ENCODE measurements around the gene LPAR2.
"Not testable (repeated sequence)": the region's sequence is repeated elsewhere in the genome, so short reads cannot be mapped to it uniquely, and the experiment has no call there.

LPAR2 gene

GRCh38 chr19:19606686-19607085 is 21.3 kb downstream of the LPAR2 start:
- not testable (repeated sequence) for H3K4me3 ChIP-seq (ENCODE audit: low read length in 2 of 2); H3K23ac ChIP-seq (ENCODE audit: low read depth, low read length, poor library complexity); H2BK5ac ChIP-seq (ENCODE audit: low read length); H2BK12ac ChIP-seq (ENCODE audit: low read length); H3K27ac ChIP-seq (replicated peaks; ENCODE audit: low read length); H2AFZ ChIP-seq (ENCODE audit: low read length); H2AK5ac ChIP-seq (ENCODE audit: low read depth, low read length); H4K8ac ChIP-seq (ENCODE audit: low read depth, low read length); H3K14ac ChIP-seq (ENCODE audit: low read length); H2BK15ac ChIP-seq (ENCODE audit: low read length); H4K91ac ChIP-seq (ENCODE audit: low read depth, low read length, poor library complexity); H3K4ac ChIP-seq (ENCODE audit: low read length); H3K18ac ChIP-seq (ENCODE audit: low read length); H2BK120ac ChIP-seq (ENCODE audit: low read depth, low read length); DNase-seq (ENCODE audit: low spot score); H3K79me1 ChIP-seq (ENCODE audit: low read depth, low read length); H3K9ac ChIP-seq (ENCODE audit: low read depth, low read length, poor library complexity); H3K4me1 ChIP-seq (ENCODE audit: control insufficient read depth in 2 of 2, insufficient read depth in 1 of 2, low read depth in 1 of 2, low read length in 2 of 2); H3K9me3 ChIP-seq (replicated peaks in 1 of 2; ENCODE audit: control insufficient read depth in 2 of 2, insufficient read depth in 1 of 2, low read depth in 1 of 2, low read length in 2 of 2); H3K36me3 ChIP-seq (replicated peaks in 1 of 2; ENCODE audit: control insufficient read depth in 2 of 2, insufficient read depth in 2 of 2, low read length in 2 of 2); H3K4me2 ChIP-seq (ENCODE audit: insufficient read depth, low read length, poor library complexity, severe bottlenecking); H3K27me3 ChIP-seq (ENCODE audit: control insufficient read depth in 3 of 3, insufficient read depth in 3 of 3, low read depth in 1 of 3, low read length in 3 of 3)
- no CpG with 5 or more reads among the region's 8 CpGs for WGBS, 2 donors (ENCODE audit: extremely low coverage in 2 of 2, insufficient read length in 2 of 2, insufficient replicate concordance in 1 of 2)

GRCh38 chr19:19606021-19606420 is 22.0 kb downstream of the LPAR2 start:
- Histone ChIP-seq H2AK5ac (ENCODE audit: low read depth, low read length) (no peak overlapping the region), H3K36me3 (replicated peaks in 1 of 2; ENCODE audit: control insufficient read depth in 2 of 2, insufficient read depth in 2 of 2, low read length in 2 of 2) (peaks cover 3 to 6% of the 10 kb centered on the region in 2 donors), H4K91ac (ENCODE audit: low read depth, low read length, poor library complexity) (no peak overlapping the region), H3K27me3 (ENCODE audit: control insufficient read depth in 3 of 3, insufficient read depth in 3 of 3, low read depth in 1 of 3, low read length in 3 of 3) (no peaks in the 10 kb centered on the region), H2BK12ac (ENCODE audit: low read length) (no peak overlapping the region), H3K4me3 (ENCODE audit: low read length in 2 of 2) (no peak overlapping the region), H3K27ac (replicated peaks; ENCODE audit: low read length) (no peak overlapping the region), H3K9me3 (replicated peaks in 1 of 2; ENCODE audit: control insufficient read depth in 2 of 2, insufficient read depth in 1 of 2, low read depth in 1 of 2, low read length in 2 of 2) (no peaks in the 10 kb centered on the region), H3K4me2 (ENCODE audit: insufficient read depth, low read length, poor library complexity, severe bottlenecking) (no peak overlapping the region), H2BK5ac (ENCODE audit: low read length) (no peak overlapping the region), H3K14ac (ENCODE audit: low read length) (no peak overlapping the region), H3K79me1 (ENCODE audit: low read depth, low read length) (peaks cover 2% of the 10 kb centered on the region), H3K4ac (ENCODE audit: low read length) (no peak overlapping the region), H4K8ac (ENCODE audit: low read depth, low read length) (no peak overlapping the region), H3K9ac (ENCODE audit: low read depth, low read length, poor library complexity) (no peak overlapping the region), H2BK15ac (ENCODE audit: low read length) (no peak overlapping the region), H3K23ac (ENCODE audit: low read depth, low read length, poor library complexity) (no peak overlapping the region), H2AFZ (ENCODE audit: low read length) (no peak overlapping the region), H2BK120ac (ENCODE audit: low read depth, low read length) (no peak overlapping the region), H3K18ac (ENCODE audit: low read length) (no peak overlapping the region), H3K4me1 (ENCODE audit: control insufficient read depth in 2 of 2, insufficient read depth in 1 of 2, low read depth in 1 of 2, low read length in 2 of 2) (peaks cover 0 to 3% of the 10 kb centered on the region in 2 donors)
- WGBS, 2 donors (ENCODE audit: extremely low coverage in 2 of 2, insufficient read length in 2 of 2, insufficient replicate concordance in 1 of 2): no CpG with 5 or more reads among the region's 1 CpG
- DNase-seq (ENCODE audit: low spot score): no peak

GRCh38 chr19:19602713-19603324 is 25.2 kb downstream of the LPAR2 start:
- no peaks in the 10 kb centered on the region for H3K27me3 ChIP-seq (ENCODE audit: control insufficient read depth in 3 of 3, insufficient read depth in 3 of 3, low read depth in 1 of 3, low read length in 3 of 3)
- H3K18ac ChIP-seq (ENCODE audit: low read length): no peak overlapping the region
- peaks cover under 1 to 2% of the 10 kb centered on the region in 2 donors for H3K36me3 ChIP-seq (replicated peaks in 1 of 2; ENCODE audit: control insufficient read depth in 2 of 2, insufficient read depth in 2 of 2, low read length in 2 of 2)
- no peak overlapping the region for H3K4me3 ChIP-seq (ENCODE audit: low read length in 2 of 2)
- H2BK5ac ChIP-seq (ENCODE audit: low read length): no peak overlapping the region
- no peak overlapping the region for H3K4me2 ChIP-seq (ENCODE audit: insufficient read depth, low read length, poor library complexity, severe bottlenecking)
- no peak overlapping the region for H4K8ac ChIP-seq (ENCODE audit: low read depth, low read length)
- H2BK12ac ChIP-seq (ENCODE audit: low read length): no peak overlapping the region
- no peaks in the 10 kb centered on the region for H3K9me3 ChIP-seq (replicated peaks in 1 of 2; ENCODE audit: control insufficient read depth in 2 of 2, insufficient read depth in 1 of 2, low read depth in 1 of 2, low read length in 2 of 2)
- H3K23ac ChIP-seq (ENCODE audit: low read depth, low read length, poor library complexity): no peak overlapping the region
- DNase-seq (ENCODE audit: low spot score): no peak
- H2AFZ ChIP-seq (ENCODE audit: low read length): no peak overlapping the region
- H3K9ac ChIP-seq (ENCODE audit: low read depth, low read length, poor library complexity): no peak overlapping the region
- peaks cover 0 to 3% of the 10 kb centered on the region in 2 donors for H3K4me1 ChIP-seq (ENCODE audit: control insufficient read depth in 2 of 2, insufficient read depth in 1 of 2, low read depth in 1 of 2, low read length in 2 of 2)
- no peak overlapping the region for H2BK15ac ChIP-seq (ENCODE audit: low read length)
- WGBS, 2 donors (ENCODE audit: extremely low coverage in 2 of 2, insufficient read length in 2 of 2, insufficient replicate concordance in 1 of 2): no CpG with 5 or more reads among the region's 3 CpGs
- H2BK120ac ChIP-seq (ENCODE audit: low read depth, low read length): no peak overlapping the region
- H3K79me1 ChIP-seq (ENCODE audit: low read depth, low read length): no peaks in the 10 kb centered on the region
- no peak overlapping the region for H2AK5ac ChIP-seq (ENCODE audit: low read depth, low read length)
- H3K14ac ChIP-seq (ENCODE audit: low read length): no peak overlapping the region
- H4K91ac ChIP-seq (ENCODE audit: low read depth, low read length, poor library complexity): no peak overlapping the region
- no peak overlapping the region for H3K27ac ChIP-seq (replicated peaks; ENCODE audit: low read length)
- H3K4ac ChIP-seq (ENCODE audit: low read length): no peak overlapping the region

GRCh38 chr19:19602136-19602712 is 25.8 kb downstream of the LPAR2 start:
- no CpG with 5 or more reads among the region's 9 CpGs for WGBS, 2 donors (ENCODE audit: extremely low coverage in 2 of 2, insufficient read length in 2 of 2, insufficient replicate concordance in 1 of 2)
- no peak overlapping the region for H2BK15ac ChIP-seq (ENCODE audit: low read length)
- H3K18ac ChIP-seq (ENCODE audit: low read length): no peak overlapping the region

More at GRCh38 chr19:19602136-19602712, 25.8 kb downstream of the LPAR2 start:
- Histone ChIP-seq H3K79me1 (ENCODE audit: low read depth, low read length) (no peaks in the 10 kb centered on the region), H2BK120ac (ENCODE audit: low read depth, low read length) (no peak overlapping the region), H3K9ac (ENCODE audit: low read depth, low read length, poor library complexity) (no peak overlapping the region), H3K9me3 (replicated peaks in 1 of 2; ENCODE audit: control insufficient read depth in 2 of 2, insufficient read depth in 1 of 2, low read depth in 1 of 2, low read length in 2 of 2) (no peaks in the 10 kb centered on the region), H3K4me3 (ENCODE audit: low read length in 2 of 2) (no peak overlapping the region), H2BK5ac (ENCODE audit: low read length) (no peak overlapping the region), H3K14ac (ENCODE audit: low read length) (no peak overlapping the region), H3K4ac (ENCODE audit: low read length) (no peak overlapping the region), H2BK12ac (ENCODE audit: low read length) (no peak overlapping the region), H3K23ac (ENCODE audit: low read depth, low read length, poor library complexity) (no peak overlapping the region), H2AK5ac (ENCODE audit: low read depth, low read length) (no peak overlapping the region), H3K36me3 (replicated peaks in 1 of 2; ENCODE audit: control insufficient read depth in 2 of 2, insufficient read depth in 2 of 2, low read length in 2 of 2) (peaks cover 3 to 6% of the 10 kb centered on the region in 2 donors), H3K27me3 (ENCODE audit: control insufficient read depth in 3 of 3, insufficient read depth in 3 of 3, low read depth in 1 of 3, low read length in 3 of 3) (no peaks in the 10 kb centered on the region), H4K8ac (ENCODE audit: low read depth, low read length) (no peak overlapping the region), H2AFZ (ENCODE audit: low read length) (no peak overlapping the region), H3K4me2 (ENCODE audit: insufficient read depth, low read length, poor library complexity, severe bottlenecking) (no peak overlapping the region), H4K91ac (ENCODE audit: low read depth, low read length, poor library complexity) (no peak overlapping the region), H3K4me1 (ENCODE audit: control insufficient read depth in 2 of 2, insufficient read depth in 1 of 2, low read depth in 1 of 2, low read length in 2 of 2) (peaks cover 0 to 3% of the 10 kb centered on the region in 2 donors), H3K27ac (replicated peaks; ENCODE audit: low read length) (no peak overlapping the region)
- DNase-seq (ENCODE audit: low spot score): no peak
